Loucy (cell line): Measurements from ENCODE around the gene CEP44.
"Not testable (repeated sequence)": the region's sequence is repeated elsewhere in the genome, so short reads cannot be mapped to it uniquely, and the experiment has no call there.

Experiments
- H2AFZ ChIP-seq: fragments of 200-600 bp; sonication (generic); 2 replicates; pipeline ENCODE4 v1.6.0; 2016; ENCODE audit warnings: antibody characterized with exemption, mild to moderate bottlenecking, low read length, moderate library complexity
- H3F3A ChIP-seq: fragments of 200-600 bp; 2 replicates; pipeline ENCODE4 v1.6.0; 2016; ENCODE audit warnings: antibody characterized with exemption, low read depth, mild to moderate bottlenecking
- H3K27me3 ChIP-seq: fragments of 200-600 bp; sonication (generic); 2 replicates; pipeline ENCODE4 v1.6.1; 2014; ENCODE audit warnings: low read length, mild to moderate bottlenecking; ENCODE audit not compliant: insufficient read depth, poor library complexity, severe bottlenecking
- H3K36me3 ChIP-seq: fragments of 200-600 bp; sonication (generic); 2 replicates; pipeline ENCODE4 v1.6.1; 2016; ENCODE audit warnings: low read length; ENCODE audit not compliant: insufficient read depth
- H3K4me1 ChIP-seq: fragments of 200-600 bp; sonication (generic); 2 replicates; pipeline ENCODE4 v1.5.1; 2014; ENCODE audit warnings: low read length, mild to moderate bottlenecking; ENCODE audit not compliant: insufficient read depth, poor library complexity, severe bottlenecking
- H3K4me2 ChIP-seq: fragments of 200-600 bp; sonication (generic); 2 replicates; pipeline ENCODE4 v1.6.0; 2014; ENCODE audit warnings: antibody characterized with exemption, low read length, low read depth, mild to moderate bottlenecking; ENCODE audit not compliant: poor library complexity, severe bottlenecking
- H3K4me3 ChIP-seq: fragments of 200-600 bp; sonication (generic); 2 replicates; pipeline ENCODE4 v1.5.1; 2014; ENCODE audit warnings: low read length, mild to moderate bottlenecking, mixed read lengths; ENCODE audit not compliant: poor library complexity, severe bottlenecking
- H3K79me2 ChIP-seq: fragments of 200-600 bp; sonication (generic); 2 replicates; pipeline ENCODE4 v1.6.1; 2014; ENCODE audit warnings: low read length; ENCODE audit not compliant: insufficient read depth
- H3K9ac ChIP-seq: fragments of 200-600 bp; sonication (generic); 2 replicates; pipeline ENCODE4 v1.6.0; 2014; ENCODE audit warnings: mild to moderate bottlenecking, low read depth, low read length, moderate library complexity; ENCODE audit not compliant: poor library complexity, severe bottlenecking
- H3K9me2 ChIP-seq: fragments of 200-600 bp; sonication (generic); replicated peaks from 2 replicates; pipeline ENCODE4 v1.6.1; 2016; ENCODE audit warnings: low read depth, low read length, mixed read lengths
- H3K9me3 ChIP-seq: fragments of 200-600 bp; sonication (generic); 2 replicates; pipeline ENCODE4 v1.6.1; 2014; ENCODE audit warnings: mild to moderate bottlenecking, antibody characterized with exemption, low read length, low read depth; ENCODE audit not compliant: insufficient read depth
- H4K20me1 ChIP-seq: fragments of 200-600 bp; sonication (generic); 2 replicates; pipeline ENCODE4 v1.6.0; 2014; ENCODE audit warnings: antibody characterized with exemption, low read length, mild to moderate bottlenecking; ENCODE audit not compliant: insufficient read depth, poor library complexity, severe bottlenecking
- EZH2phosphoT487 ChIP-seq: fragments of 200-600 bp; IDR thresholded peaks from 2 replicates; pipeline ENCODE4 v1.6.1; 2018; ENCODE audit warnings: antibody characterized with exemption, mild to moderate bottlenecking, moderate library complexity, borderline replicate concordance
- TF ChIP-seq, protein P1 (sequence below): fragments of 200-600 bp; sonication (generic); conservative IDR thresholded peaks from 2 replicates; pipeline ENCODE4 v1.5.1; 2014; ENCODE audit warnings: mild to moderate bottlenecking, antibody characterized with exemption, low read length

The CEP44 gene

DNA sequence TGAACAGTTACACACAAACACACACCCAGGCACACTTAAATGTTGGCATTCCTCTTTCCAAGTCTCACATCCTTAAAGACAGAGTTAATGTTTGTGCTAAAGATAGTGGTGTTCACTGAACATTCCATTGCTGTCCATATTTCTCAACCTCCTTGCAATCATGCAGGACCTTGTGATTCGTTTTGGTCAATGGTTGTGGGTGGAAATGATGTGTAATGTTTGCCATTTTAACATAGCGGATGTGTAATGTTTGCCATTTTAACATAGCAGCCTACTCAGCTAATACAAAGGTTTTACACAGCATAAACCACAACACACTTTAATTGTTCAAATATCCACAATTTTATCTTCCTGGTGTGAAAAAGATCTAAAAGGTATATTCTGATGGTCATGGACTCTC, 93.9 kb downstream of the CEP44 start:
- H3K4me3 ChIP-seq: no peak overlapping the region
- no peaks in the 10 kb centered on the region for H4K20me1 ChIP-seq
- H3K79me2 ChIP-seq: no peaks in the 10 kb centered on the region
- no peaks in the 10 kb centered on the region for H3K9me3 ChIP-seq
- H3K27me3 ChIP-seq: no peaks in the 10 kb centered on the region
- H2AFZ ChIP-seq: no peak overlapping the region
- no peaks in the 10 kb centered on the region for H3F3A ChIP-seq
- H3K9ac ChIP-seq: no peak overlapping the region
- H3K4me1 ChIP-seq: no peaks in the 10 kb centered on the region
- TF ChIP-seq EZH2phosphoT487: no peak
- TF ChIP-seq, protein P1, sequence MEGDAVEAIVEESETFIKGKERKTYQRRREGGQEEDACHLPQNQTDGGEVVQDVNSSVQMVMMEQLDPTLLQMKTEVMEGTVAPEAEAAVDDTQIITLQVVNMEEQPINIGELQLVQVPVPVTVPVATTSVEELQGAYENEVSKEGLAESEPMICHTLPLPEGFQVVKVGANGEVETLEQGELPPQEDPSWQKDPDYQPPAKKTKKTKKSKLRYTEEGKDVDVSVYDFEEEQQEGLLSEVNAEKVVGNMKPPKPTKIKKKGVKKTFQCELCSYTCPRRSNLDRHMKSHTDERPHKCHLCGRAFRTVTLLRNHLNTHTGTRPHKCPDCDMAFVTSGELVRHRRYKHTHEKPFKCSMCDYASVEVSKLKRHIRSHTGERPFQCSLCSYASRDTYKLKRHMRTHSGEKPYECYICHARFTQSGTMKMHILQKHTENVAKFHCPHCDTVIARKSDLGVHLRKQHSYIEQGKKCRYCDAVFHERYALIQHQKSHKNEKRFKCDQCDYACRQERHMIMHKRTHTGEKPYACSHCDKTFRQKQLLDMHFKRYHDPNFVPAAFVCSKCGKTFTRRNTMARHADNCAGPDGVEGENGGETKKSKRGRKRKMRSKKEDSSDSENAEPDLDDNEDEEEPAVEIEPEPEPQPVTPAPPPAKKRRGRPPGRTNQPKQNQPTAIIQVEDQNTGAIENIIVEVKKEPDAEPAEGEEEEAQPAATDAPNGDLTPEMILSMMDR: no peak
- H3K9me2 ChIP-seq: no peaks in the 10 kb centered on the region
- no peak overlapping the region for H3K4me2 ChIP-seq
- no peaks in the 10 kb centered on the region for H3K36me3 ChIP-seq

DNA sequence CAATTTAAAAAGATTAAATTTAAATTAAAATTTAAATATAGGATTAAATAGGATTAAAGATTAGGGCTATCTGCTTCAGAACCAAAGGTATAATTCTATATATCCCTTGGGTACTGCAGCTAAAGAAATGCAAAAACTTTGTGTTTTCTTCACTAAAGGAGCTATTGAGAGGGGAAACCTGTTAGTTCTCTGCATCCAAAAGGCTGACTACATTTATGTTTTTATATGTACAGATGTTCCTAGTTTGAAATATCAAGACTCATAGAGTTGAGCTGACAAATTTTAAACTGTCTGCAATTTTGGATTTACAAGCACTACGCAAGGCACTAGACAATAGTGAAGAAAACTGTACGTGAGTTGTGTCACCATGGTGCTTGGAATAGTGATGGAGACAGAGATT, 95.2 kb downstream of the CEP44 start:
- no peak overlapping the region for H3K9ac ChIP-seq
- H4K20me1 ChIP-seq: no peaks in the 10 kb centered on the region
- H3K4me3 ChIP-seq: no peak overlapping the region
- no peak overlapping the region for H3K4me2 ChIP-seq
- no peaks in the 10 kb centered on the region for H3F3A ChIP-seq
- H3K4me1 ChIP-seq: no peaks in the 10 kb centered on the region
- no peaks in the 10 kb centered on the region for H3K9me2 ChIP-seq
- no peaks in the 10 kb centered on the region for H3K27me3 ChIP-seq
- no peak for TF ChIP-seq EZH2phosphoT487
- TF ChIP-seq, protein P1: no peak
- H3K79me2 ChIP-seq: no peaks in the 10 kb centered on the region
- no peaks in the 10 kb centered on the region for H3K36me3 ChIP-seq
- H3K9me3 ChIP-seq: no peaks in the 10 kb centered on the region
- H2AFZ ChIP-seq: no peak overlapping the region

DNA sequence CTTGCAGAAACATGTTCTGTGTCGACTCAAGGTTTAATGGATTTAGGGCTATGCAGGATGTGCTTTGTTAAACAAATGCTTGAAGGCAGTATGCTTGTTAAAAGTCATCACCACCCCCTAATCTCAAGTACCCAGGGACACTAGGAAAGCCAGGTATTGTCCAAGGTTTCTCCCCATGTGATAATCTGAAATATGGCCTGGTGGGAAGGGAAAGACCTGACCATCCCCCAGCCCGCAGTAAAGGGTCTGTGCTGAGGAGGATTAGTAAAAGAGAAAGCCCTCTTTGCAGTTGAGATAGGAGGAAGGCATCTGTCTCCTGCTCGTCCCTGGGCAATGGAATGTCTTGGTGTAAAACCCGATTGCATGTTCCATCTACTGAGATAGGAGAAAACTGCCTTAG, 96.5 kb downstream of the CEP44 start:
- not testable (repeated sequence) for H3K36me3 ChIP-seq, H2AFZ ChIP-seq, H3K9me2 ChIP-seq, H3K79me2 ChIP-seq, H3K4me2 ChIP-seq, H3K4me3 ChIP-seq, H4K20me1 ChIP-seq, H3F3A ChIP-seq, H3K9ac ChIP-seq, H3K4me1 ChIP-seq, H3K9me3 ChIP-seq, H3K27me3 ChIP-seq

DNA sequence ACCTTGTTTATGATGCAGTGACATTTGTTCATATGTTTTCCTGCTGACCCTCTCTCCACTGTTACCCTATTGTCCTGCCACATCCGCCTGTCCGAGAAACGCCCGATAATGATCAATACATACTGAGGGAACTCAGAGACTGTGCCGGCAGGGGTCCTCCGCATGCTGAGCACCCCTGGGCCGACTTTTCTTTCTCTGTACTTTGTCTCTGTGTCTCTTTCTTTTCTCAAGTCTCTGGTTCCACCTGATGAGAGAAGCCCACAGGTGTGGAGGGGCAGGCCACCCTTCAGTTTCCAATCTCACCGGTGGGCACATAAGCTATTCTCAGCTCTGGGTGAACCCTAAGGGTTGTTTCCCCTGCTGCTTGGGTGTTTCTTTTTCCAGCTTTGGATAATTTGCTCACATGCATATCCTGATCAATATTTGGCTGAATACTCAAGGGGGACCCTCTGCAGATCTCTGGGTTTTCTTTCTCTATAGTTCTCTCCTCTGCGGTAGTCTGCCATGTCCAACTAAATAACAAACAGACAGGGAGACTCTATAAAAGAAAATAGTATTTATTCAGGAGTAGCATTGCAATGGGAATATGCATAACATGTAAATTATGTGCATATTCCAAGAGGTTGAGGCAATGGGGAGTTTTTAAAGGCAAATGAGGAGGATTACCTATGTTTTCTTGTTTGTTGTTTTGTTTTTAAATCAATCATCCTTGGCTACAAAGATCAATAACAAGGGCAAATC, 97.2 kb downstream of the CEP44 start:
- Histone ChIP-seq H3K4me2 (no peak overlapping the region), H3K79me2 (no peaks in the 10 kb centered on the region), H3K27me3 (no peaks in the 10 kb centered on the region), H3K4me3 (no peak overlapping the region), H3K9me2 (no peaks in the 10 kb centered on the region), H2AFZ (no peak overlapping the region), H3F3A (no peaks in the 10 kb centered on the region), H3K4me1 (no peaks in the 10 kb centered on the region), H3K9me3 (no peaks in the 10 kb centered on the region), H4K20me1 (no peaks in the 10 kb centered on the region), H3K9ac (no peak overlapping the region), H3K36me3 (no peaks in the 10 kb centered on the region)
- no peak for TF ChIP-seq EZH2phosphoT487
- TF ChIP-seq, protein P1: no peak
